Lower leg skin (tissue), 3 donors: Measurements from ENCODE around the gene ACP4.

Source experiments
- POLR2A ChIP-seq, 2 donors: fragments of 450-650 bp; IDR thresholded peaks; one replicate each; pipeline ENCODE4 v1.6.1; 2016 to 2017; ENCODE audit warnings: antibody characterized with exemption in 2 of 2, mild to moderate bottlenecking in 1 of 2, moderate library complexity in 1 of 2
- TF ChIP-seq, protein P1 (sequence below), 3 donors: fragments of 450-650 bp; IDR thresholded peaks; one replicate each; pipeline ENCODE4 v1.5.1; 2016; ENCODE audit warnings: antibody characterized with exemption in 3 of 3, mild to moderate bottlenecking in 3 of 3, moderate library complexity in 2 of 3

- TF ChIP-seq, protein P1, sequence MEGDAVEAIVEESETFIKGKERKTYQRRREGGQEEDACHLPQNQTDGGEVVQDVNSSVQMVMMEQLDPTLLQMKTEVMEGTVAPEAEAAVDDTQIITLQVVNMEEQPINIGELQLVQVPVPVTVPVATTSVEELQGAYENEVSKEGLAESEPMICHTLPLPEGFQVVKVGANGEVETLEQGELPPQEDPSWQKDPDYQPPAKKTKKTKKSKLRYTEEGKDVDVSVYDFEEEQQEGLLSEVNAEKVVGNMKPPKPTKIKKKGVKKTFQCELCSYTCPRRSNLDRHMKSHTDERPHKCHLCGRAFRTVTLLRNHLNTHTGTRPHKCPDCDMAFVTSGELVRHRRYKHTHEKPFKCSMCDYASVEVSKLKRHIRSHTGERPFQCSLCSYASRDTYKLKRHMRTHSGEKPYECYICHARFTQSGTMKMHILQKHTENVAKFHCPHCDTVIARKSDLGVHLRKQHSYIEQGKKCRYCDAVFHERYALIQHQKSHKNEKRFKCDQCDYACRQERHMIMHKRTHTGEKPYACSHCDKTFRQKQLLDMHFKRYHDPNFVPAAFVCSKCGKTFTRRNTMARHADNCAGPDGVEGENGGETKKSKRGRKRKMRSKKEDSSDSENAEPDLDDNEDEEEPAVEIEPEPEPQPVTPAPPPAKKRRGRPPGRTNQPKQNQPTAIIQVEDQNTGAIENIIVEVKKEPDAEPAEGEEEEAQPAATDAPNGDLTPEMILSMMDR (IDR thresholded peaks at IDR 0.05): no peak
- no peak for TF ChIP-seq POLR2A (IDR thresholded peaks at IDR 0.05)
Measured at GRCh38 chr19:50830266-50831025, 40.2 kb downstream of the ACP4 start.
